ENCODE measurements around the gene FDX2. TPM values are rescaled to one million over a fixed set of nuclear protein-coding genes. Genes with fewer than 3 reads are reported as not detected.

FDX2 gene
- total and polyA plus RNA-seq, 2 of the 13 experiments (the other 11 are each of a cell fraction or from before 2014, with no cell fraction given), result 21.0 to 24.7 TPM

DNA sequence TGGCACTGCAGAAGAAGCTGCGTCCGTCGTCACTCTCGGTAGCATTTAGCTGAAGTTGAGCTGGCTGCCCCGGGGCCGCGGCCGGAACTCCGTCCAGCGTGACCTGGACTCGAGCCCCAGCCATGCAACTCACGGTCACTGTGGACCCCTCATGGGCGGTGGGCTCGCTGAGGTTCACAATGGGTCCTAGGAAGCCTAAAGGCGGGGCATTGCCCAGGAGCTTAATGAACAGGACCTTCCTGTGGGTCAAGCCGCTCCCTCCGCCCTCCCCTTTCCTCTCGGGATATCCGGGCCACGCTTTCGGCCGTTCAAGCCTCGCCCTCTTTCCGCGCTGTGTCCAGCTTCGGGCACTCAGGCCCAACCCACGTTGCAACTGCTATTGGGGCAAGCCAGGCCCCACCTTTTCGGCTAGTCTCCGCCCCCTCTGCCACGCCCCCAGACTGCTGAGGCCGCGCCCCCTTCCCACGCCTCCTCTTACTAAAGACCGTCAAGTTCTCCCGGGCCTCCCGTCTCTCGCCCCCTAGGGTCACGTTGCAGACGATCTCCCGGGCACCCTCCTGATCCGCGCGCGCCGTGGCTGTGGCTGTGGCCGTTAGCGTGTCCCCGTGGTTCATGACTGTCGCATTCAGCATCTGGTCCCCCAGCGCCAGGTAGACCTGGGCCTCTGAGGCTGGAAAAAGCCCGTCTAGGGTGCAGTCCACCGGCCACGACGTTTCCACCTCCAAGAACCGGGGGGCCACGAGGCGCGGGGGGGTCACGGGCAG is 19.0 kb upstream of the FDX2 start (continued):
- 0 out of 2 replicates have a peak, but pooled peaks have one; percentile 28 for TF ChIP-seq ZNF776 (CRISPR knock-in tag; IDR thresholded peaks at IDR 0.05)
- TF ChIP-seq KDM2A (CRISPR knock-in tag; IDR thresholded peaks at IDR 0.05; ENCODE audit: borderline replicate concordance, low read depth), result peak; percentile 61
- no peak for TF ChIP-seq SRSF4 (IDR thresholded peaks at IDR 0.05; ENCODE audit: low read depth, low read length, poor library complexity, severe bottlenecking)
- TF ChIP-seq, protein P1, sequence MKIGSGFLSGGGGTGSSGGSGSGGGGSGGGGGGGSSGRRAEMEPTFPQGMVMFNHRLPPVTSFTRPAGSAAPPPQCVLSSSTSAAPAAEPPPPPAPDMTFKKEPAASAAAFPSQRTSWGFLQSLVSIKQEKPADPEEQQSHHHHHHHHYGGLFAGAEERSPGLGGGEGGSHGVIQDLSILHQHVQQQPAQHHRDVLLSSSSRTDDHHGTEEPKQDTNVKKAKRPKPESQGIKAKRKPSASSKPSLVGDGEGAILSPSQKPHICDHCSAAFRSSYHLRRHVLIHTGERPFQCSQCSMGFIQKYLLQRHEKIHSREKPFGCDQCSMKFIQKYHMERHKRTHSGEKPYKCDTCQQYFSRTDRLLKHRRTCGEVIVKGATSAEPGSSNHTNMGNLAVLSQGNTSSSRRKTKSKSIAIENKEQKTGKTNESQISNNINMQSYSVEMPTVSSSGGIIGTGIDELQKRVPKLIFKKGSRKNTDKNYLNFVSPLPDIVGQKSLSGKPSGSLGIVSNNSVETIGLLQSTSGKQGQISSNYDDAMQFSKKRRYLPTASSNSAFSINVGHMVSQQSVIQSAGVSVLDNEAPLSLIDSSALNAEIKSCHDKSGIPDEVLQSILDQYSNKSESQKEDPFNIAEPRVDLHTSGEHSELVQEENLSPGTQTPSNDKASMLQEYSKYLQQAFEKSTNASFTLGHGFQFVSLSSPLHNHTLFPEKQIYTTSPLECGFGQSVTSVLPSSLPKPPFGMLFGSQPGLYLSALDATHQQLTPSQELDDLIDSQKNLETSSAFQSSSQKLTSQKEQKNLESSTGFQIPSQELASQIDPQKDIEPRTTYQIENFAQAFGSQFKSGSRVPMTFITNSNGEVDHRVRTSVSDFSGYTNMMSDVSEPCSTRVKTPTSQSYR (CRISPR knock-in tag; IDR thresholded peaks at IDR 0.05; ENCODE audit: borderline replicate concordance), result no peak
- TF ChIP-seq TCF7 (IDR thresholded peaks at IDR 0.05; ENCODE audit: low read depth), result no peak
- TF ChIP-seq, protein P2, sequence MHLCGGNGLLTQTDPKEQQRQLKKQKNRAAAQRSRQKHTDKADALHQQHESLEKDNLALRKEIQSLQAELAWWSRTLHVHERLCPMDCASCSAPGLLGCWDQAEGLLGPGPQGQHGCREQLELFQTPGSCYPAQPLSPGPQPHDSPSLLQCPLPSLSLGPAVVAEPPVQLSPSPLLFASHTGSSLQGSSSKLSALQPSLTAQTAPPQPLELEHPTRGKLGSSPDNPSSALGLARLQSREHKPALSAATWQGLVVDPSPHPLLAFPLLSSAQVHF (CRISPR knock-in tag; IDR thresholded peaks at IDR 0.05), result no peak
- TF ChIP-seq ZNF777 (CRISPR knock-in tag; IDR thresholded peaks at IDR 0.05), result peak; percentile 89
- peak; percentile 55 for TF ChIP-seq PHF8 (CRISPR knock-in tag; IDR thresholded peaks at IDR 0.05)
- no peak for TF ChIP-seq ZNF773 (CRISPR knock-in tag; IDR thresholded peaks at IDR 0.05; ENCODE audit: borderline replicate concordance)
- TF ChIP-seq ZNF230 (CRISPR knock-in tag; IDR thresholded peaks at IDR 0.05), result no peak
- TF ChIP-seq, protein P3, sequence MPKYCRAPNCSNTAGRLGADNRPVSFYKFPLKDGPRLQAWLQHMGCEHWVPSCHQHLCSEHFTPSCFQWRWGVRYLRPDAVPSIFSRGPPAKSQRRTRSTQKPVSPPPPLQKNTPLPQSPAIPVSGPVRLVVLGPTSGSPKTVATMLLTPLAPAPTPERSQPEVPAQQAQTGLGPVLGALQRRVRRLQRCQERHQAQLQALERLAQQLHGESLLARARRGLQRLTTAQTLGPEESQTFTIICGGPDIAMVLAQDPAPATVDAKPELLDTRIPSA (CRISPR knock-in tag; IDR thresholded peaks at IDR 0.05; ENCODE audit: borderline replicate concordance), result no peak
- TF ChIP-seq, protein P4, sequence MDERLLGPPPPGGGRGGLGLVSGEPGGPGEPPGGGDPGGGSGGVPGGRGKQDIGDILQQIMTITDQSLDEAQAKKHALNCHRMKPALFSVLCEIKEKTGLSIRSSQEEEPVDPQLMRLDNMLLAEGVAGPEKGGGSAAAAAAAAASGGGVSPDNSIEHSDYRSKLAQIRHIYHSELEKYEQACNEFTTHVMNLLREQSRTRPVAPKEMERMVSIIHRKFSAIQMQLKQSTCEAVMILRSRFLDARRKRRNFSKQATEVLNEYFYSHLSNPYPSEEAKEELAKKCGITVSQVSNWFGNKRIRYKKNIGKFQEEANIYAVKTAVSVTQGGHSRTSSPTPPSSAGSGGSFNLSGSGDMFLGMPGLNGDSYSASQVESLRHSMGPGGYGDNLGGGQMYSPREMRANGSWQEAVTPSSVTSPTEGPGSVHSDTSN (CRISPR knock-in tag; IDR thresholded peaks at IDR 0.05), result no peak
- TF ChIP-seq ZNF543 (CRISPR knock-in tag; IDR thresholded peaks at IDR 0.05), result no peak
- no peak for TF ChIP-seq ZNF530 (CRISPR knock-in tag; IDR thresholded peaks at IDR 0.05; ENCODE audit: low read depth)
- TF ChIP-seq RBM22 (optimal IDR thresholded peaks at IDR 0.05; ENCODE audit: low read length), result peak; percentile 20
- TF ChIP-seq ZFAT (CRISPR knock-in tag; conservative IDR thresholded peaks at IDR 0.05), result no peak
- no peak for TF ChIP-seq ZNF749 (CRISPR knock-in tag; IDR thresholded peaks at IDR 0.05; ENCODE audit: borderline replicate concordance)
- TF ChIP-seq, protein P5, sequence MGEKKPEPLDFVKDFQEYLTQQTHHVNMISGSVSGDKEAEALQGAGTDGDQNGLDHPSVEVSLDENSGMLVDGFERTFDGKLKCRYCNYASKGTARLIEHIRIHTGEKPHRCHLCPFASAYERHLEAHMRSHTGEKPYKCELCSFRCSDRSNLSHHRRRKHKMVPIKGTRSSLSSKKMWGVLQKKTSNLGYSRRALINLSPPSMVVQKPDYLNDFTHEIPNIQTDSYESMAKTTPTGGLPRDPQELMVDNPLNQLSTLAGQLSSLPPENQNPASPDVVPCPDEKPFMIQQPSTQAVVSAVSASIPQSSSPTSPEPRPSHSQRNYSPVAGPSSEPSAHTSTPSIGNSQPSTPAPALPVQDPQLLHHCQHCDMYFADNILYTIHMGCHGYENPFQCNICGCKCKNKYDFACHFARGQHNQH (CRISPR knock-in tag; IDR thresholded peaks at IDR 0.05), result 0 out of 2 replicates have a peak, but pooled peaks have one; percentile 23
- TF ChIP-seq TARDBP (CRISPR knock-in tag; IDR thresholded peaks at IDR 0.05), result peak; percentile 60; the same call in 1 of the 2 replicates
- no peak for TF ChIP-seq NFATC3 (CRISPR knock-in tag; IDR thresholded peaks at IDR 0.05)
- TF ChIP-seq, protein P6, sequence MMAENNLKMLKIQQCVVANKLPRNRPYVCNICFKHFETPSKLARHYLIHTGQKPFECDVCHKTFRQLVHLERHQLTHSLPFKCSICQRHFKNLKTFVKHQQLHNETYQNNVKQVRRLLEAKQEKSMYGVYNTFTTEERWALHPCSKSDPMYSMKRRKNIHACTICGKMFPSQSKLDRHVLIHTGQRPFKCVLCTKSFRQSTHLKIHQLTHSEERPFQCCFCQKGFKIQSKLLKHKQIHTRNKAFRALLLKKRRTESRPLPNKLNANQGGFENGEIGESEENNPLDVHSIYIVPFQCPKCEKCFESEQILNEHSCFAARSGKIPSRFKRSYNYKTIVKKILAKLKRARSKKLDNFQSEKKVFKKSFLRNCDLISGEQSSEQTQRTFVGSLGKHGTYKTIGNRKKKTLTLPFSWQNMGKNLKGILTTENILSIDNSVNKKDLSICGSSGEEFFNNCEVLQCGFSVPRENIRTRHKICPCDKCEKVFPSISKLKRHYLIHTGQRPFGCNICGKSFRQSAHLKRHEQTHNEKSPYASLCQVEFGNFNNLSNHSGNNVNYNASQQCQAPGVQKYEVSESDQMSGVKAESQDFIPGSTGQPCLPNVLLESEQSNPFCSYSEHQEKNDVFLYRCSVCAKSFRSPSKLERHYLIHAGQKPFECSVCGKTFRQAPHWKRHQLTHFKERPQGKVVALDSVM (CRISPR knock-in tag; IDR thresholded peaks at IDR 0.05), result peak; percentile 20; the same call in 1 of the 2 replicates
